ENCODE results near the gene RAD1. TPM values are rescaled to one million over a fixed set of nuclear protein-coding genes. Genes with fewer than 3 reads are reported as not detected.

Gene RAD1
- polyA plus RNA-seq, 1 donor from 2014 or later = 37.2 TPM

- no peak overlapping the region for H3K9ac ChIP-seq (ENCODE audit: low read length)
- H3K4me2 ChIP-seq (ENCODE audit: low read length) = no peak overlapping the region
- H3K36me3 ChIP-seq (ENCODE audit: insufficient read depth, low read length) = no peaks in the 10 kb centered on the region
- H3K27ac ChIP-seq (ENCODE audit: low read length) = no peak overlapping the region
- H4K20me1 ChIP-seq (ENCODE audit: insufficient read depth) = no peaks in the 10 kb centered on the region
- no peaks in the 10 kb centered on the region for H3K79me2 ChIP-seq (replicated peaks; ENCODE audit: insufficient read depth, low read length)
- no peaks in the 10 kb centered on the region for H3K9me3 ChIP-seq (ENCODE audit: low read length)
- TF ChIP-seq SMC3 (conservative IDR thresholded peaks at IDR 0.05; ENCODE audit: poor library complexity) (no peak), REST (IDR thresholded peaks at IDR 0.05; ENCODE audit: borderline replicate concordance) (no peak), POLR2AphosphoS5 (IDR thresholded peaks at IDR 0.05) (no peak), EZH2 (IDR thresholded peaks at IDR 0.05; ENCODE audit: borderline replicate concordance, insufficient read depth, low read length, poor library complexity, severe bottlenecking) (no peak), CTCF (IDR thresholded peaks at IDR 0.05; ENCODE audit: poor library complexity, severe bottlenecking) (no peak)
- no peak overlapping the region for H2AFZ ChIP-seq (ENCODE audit: low read depth, low read length)
- no peaks in the 10 kb centered on the region for H3F3A ChIP-seq (ENCODE audit: insufficient read depth, low read length, poor library complexity, severe bottlenecking)
- no peak overlapping the region for H3K4me3 ChIP-seq (ENCODE audit: low read length)
- H3K9me2 ChIP-seq (ENCODE audit: insufficient read depth, low read length) = no peaks in the 10 kb centered on the region
- peaks cover 16% of the 10 kb centered on the region for H3K27me3 ChIP-seq (ENCODE audit: insufficient read depth, low read depth, low read length)
Observed at GRCh38 chr5:34859253-34859652, 56.1 kb downstream of the RAD1 start.

GRCh38 chr5:34858790-34859189 lies 56.5 kb downstream of the RAD1 start:
- no peak overlapping the region for H2AFZ ChIP-seq (ENCODE audit: low read depth, low read length)
- H3K27ac ChIP-seq (ENCODE audit: low read length) = no peak overlapping the region
- H3K27me3 ChIP-seq (ENCODE audit: insufficient read depth, low read depth, low read length) = peaks cover 16% of the 10 kb centered on the region
- H3K9me2 ChIP-seq (ENCODE audit: insufficient read depth, low read length) = no peaks in the 10 kb centered on the region
- no peaks in the 10 kb centered on the region for H4K20me1 ChIP-seq (ENCODE audit: insufficient read depth)
- no peak for TF ChIP-seq TAF1 (IDR thresholded peaks at IDR 0.05; ENCODE audit: low read depth)
- no peak overlapping the region for H3K4me3 ChIP-seq (ENCODE audit: low read length)
- no peak overlapping the region for H3K4me2 ChIP-seq (ENCODE audit: low read length)
- no peaks in the 10 kb centered on the region for H3K36me3 ChIP-seq (ENCODE audit: insufficient read depth, low read length)
- no peaks in the 10 kb centered on the region for H3F3A ChIP-seq (ENCODE audit: insufficient read depth, low read length, poor library complexity, severe bottlenecking)
- H3K79me2 ChIP-seq (replicated peaks; ENCODE audit: insufficient read depth, low read length) = no peaks in the 10 kb centered on the region
- no peaks in the 10 kb centered on the region for H3K9me3 ChIP-seq (ENCODE audit: low read length)
- H3K9ac ChIP-seq (ENCODE audit: low read length) = no peak overlapping the region

- peaks cover 16% of the 10 kb centered on the region for H3K27me3 ChIP-seq (ENCODE audit: insufficient read depth, low read depth, low read length)
- no peaks in the 10 kb centered on the region for H4K20me1 ChIP-seq (ENCODE audit: insufficient read depth)
- TF ChIP-seq MXI1 (conservative IDR thresholded peaks at IDR 0.05; ENCODE audit: poor library complexity, severe bottlenecking) (no peak), POLR2AphosphoS5 (IDR thresholded peaks at IDR 0.05) (no peak), TAF1 (IDR thresholded peaks at IDR 0.05; ENCODE audit: low read depth) (no peak), REST (IDR thresholded peaks at IDR 0.05; ENCODE audit: borderline replicate concordance) (no peak), RAD21 (conservative IDR thresholded peaks at IDR 0.05) (no peak), EZH2 (IDR thresholded peaks at IDR 0.05; ENCODE audit: borderline replicate concordance, insufficient read depth, low read length, poor library complexity, severe bottlenecking) (no peak), EP300 (conservative IDR thresholded peaks at IDR 0.05; ENCODE audit: poor library complexity, severe bottlenecking) (no peak)
- H2AFZ ChIP-seq (ENCODE audit: low read depth, low read length) = no peak overlapping the region
- no peak overlapping the region for H3K27ac ChIP-seq (ENCODE audit: low read length)
- no peak overlapping the region for H3K9ac ChIP-seq (ENCODE audit: low read length)
- no peak overlapping the region for H3K4me3 ChIP-seq (ENCODE audit: low read length)
- H3F3A ChIP-seq (ENCODE audit: insufficient read depth, low read length, poor library complexity, severe bottlenecking) = no peaks in the 10 kb centered on the region
- H3K4me2 ChIP-seq (ENCODE audit: low read length) = no peak overlapping the region
- H3K9me3 ChIP-seq (ENCODE audit: low read length) = no peaks in the 10 kb centered on the region
- no peaks in the 10 kb centered on the region for H3K79me2 ChIP-seq (replicated peaks; ENCODE audit: insufficient read depth, low read length)
- no peaks in the 10 kb centered on the region for H3K36me3 ChIP-seq (ENCODE audit: insufficient read depth, low read length)
- no peaks in the 10 kb centered on the region for H3K9me2 ChIP-seq (ENCODE audit: insufficient read depth, low read length)
Observed at GRCh38 chr5:34857894-34858293, 57.4 kb downstream of the RAD1 start.
